Activated CD8-positive, alpha-beta memory T cell treated with anti-CD3 and anti-CD28 coated beads for 48 hours (primary cell): ENCODE data around the gene VSTM2B.

Experiments used
- DNase-seq, 3 experiments: peaks; one replicate each; pipeline ENCODE4 v3.0.0-alpha.2; 2020; ENCODE audit warnings: low read depth in 2 of 3, low spot score in 2 of 3

VSTM2B gene

GRCh38 chr19:29529646-29530539 is 4.1 kb downstream of the VSTM2B start:
- DNase-seq, result no peak

DNA sequence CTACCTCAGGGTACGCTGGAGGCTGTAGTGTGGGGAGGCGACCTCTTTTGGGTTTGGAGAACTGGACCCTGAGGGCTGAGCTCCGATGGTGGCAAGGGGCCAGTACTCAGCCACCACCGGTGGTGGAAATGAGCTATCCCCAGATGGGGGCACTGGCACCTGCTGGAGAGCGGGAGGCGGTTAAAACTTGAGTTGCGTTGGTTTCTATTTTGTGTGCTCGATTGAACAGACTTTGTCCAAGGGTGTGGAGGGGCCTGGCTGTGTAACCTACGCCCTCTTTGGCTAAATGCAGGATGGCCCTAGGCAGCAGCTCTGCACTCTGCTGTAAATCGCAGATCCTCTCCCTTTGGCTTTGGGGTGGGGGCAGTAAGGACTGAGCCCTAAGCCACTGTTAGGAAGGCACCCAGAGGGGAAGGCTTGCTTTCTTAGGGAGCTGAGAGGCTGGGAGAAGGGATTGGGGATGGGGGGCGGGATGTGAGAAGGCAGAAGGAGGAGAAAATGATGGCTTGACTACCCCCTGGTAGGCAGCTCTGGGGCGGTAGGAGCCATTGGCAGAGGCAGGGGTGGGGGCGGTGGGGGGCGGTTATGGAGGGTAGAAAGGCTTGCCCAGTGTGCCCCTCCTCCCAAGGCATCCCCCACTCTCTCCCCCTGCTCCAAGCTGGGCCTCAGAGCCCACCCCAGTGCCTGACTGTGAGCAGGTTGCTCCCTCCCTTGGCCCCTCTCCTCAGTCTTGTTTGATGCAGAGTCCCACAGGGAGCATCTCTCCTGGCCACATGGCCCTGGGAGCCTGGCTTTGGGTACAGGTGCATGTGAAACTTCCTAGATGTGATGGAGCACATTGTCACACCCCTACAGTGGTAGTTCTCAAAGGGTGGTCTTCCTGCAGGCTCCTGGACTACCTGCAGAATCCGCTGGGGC is 5.0 kb downstream of the VSTM2B start:
- no peak for DNase-seq

DNA sequence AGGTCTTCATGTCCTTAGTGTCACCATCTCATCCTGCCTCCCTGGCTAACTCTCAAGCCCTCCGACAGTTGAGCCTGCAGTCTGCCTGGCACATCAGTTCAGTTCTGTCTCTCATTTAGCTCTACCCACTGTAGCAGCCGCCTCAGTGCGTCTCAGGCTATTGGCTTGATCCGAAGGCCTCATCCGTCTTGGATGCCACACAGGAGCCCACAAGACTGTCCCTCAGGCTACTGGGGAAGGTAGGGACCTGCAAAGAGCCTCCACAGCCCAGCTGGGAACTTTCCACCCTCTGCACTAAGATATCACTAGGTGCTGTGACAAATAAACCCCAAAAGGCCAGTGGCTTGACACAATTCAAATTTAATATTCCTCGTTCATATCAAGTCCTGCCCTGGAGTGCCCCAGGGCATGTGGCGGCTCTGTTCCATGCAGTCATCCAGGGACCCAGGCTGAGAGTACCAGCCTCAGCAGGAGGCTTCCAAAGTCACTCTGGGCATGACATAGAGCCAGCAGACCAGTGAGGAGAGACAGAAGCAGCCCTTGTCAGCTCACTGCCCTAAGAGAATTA is 5.7 kb downstream of the VSTM2B start:
- DNase-seq, result no peak

DNA sequence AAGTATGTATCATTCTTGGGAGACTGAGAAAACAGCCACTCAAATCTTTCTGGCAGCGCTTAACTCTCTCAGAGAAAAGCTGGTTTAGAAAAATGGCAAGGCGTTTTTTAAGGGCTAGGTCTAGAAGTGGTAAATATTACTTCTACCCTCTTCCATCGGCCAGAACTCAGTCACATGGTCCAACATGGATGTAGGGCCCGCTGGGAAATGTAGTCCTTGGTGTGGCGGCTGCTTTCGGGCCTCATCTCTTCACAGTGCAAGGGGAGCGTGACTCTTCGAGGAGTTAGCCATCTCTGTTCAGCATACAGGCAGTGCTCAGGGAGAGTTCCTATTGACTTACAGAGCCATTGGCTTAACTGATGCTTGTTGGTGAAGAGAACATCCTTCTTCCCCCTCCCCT is 6.3 kb downstream of the VSTM2B start:
- DNase-seq, result no peak

GRCh38 chr19:29532956-29533355 is 7.2 kb downstream of the VSTM2B start:
- DNase-seq, result no peak

- DNase-seq, result no peak
These were observed 8.1 kb downstream of the VSTM2B start for GRCh38 chr19:29533578-29534544.

DNA sequence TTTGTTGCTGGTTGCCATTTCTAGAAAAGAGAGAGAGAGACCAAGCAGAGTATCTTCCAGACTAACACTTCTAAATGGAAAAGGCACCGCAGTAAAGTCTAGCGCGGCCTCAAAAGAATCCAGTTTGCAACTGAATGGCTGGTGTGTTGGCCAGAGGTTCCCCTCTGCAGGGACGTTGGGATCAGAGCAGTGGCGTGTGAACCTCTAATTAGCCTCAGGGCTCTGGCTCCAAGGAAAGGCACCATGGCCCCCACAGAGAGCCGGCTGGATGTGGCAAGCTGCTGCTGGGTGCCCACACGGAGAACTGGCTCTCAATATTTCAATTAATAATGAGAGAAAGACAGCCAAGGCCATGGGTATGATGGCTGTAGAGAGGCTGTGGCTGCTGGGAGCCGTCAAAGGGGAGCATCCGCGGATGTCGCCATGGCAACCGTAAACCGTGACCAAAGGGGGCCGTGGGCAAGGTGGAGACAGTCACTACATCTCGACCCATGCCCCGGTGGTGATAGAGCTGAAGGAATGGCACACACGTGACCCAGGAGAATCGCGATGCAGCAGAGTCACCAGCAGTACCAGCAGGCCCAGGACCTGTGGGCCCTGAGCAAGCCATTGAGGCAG is 9.5 kb downstream of the VSTM2B start:
- no peak for DNase-seq

GRCh38 chr19:29535984-29536508 is 10.3 kb downstream of the VSTM2B start:
- DNase-seq, result no peak

DNA sequence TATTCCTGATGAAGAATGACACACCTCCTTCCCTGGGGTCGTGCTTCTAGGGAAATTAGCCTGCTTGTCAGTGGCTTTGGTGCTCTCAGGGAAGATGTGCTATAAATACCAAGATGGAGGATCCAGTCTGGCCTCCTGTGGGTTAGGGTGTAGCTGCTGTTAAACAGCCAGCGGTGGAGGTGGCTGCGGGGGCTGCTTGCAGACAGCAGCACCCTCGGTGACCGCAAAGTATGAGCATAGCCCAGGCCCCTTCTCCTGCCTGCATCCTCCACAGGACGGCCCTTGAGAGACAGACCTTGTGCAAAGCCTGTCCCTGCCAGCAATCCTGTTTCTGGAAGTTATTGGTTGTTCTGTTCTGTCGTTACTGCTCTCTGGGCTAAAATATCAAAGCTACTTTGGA is 11.4 kb downstream of the VSTM2B start:
- DNase-seq, result no peak

DNA sequence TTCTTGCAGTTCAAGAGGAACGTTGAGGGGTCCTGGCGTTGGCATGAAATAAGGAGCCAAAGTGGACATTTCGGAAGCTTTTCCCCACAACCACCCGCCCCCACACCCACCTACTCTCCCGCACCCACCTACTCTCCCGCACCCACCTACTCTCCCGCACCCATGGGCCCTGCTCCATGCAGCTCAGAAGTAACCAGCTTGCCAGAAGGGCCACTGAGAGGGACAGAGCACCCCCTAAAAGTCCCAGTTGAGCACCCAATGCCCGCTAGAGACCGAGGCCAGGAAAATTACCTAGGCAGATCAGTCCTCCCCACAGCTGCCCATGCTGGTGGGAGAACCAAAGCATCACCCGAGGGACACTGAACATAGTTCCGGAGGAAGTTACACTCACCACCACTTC is 11.8 kb downstream of the VSTM2B start:
- DNase-seq, result no peak

GRCh38 chr19:29538146-29538545 is 12.4 kb downstream of the VSTM2B start:
- no peak for DNase-seq

DNA sequence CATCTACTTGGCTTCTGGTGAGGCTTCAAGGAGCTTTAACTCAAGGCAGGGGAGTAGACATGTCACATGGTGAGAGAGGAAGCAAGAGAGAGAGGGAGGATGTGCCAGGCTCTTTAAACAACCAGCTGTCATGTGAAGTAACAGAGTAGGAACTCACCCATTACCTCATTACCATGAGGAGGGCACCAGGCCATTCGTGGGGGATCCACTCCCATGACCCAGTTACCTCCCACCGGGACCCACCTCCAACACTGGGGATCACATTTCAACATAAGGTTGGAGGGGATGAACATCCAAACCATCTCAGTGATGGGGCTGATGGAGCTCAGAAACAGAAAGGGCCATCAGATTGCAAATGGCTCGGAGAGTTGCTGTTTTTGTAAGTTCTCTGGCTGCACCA is 12.9 kb downstream of the VSTM2B start:
- DNase-seq, result no peak

GRCh38 chr19:29539131-29539530 is 13.3 kb downstream of the VSTM2B start:
- DNase-seq, result no peak

DNA sequence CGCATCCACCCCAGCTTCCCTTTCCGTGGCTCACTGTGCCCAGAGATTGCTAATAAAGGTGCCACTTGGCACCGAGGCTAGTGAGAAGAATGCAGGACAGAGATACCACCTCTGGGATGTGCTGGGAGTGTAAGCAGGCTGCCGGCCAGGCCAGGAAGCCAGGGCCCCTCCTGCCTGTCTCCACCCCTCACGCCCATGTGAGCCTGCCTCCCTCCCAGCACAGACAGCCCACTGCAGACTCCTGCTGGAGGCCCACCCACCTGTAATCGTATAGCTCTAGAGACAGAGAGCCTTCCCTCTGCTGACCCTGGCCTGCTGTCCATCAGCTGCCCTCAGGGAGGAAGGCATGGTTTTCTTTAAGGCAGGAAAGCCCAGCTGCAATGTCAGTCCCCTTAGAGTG is 13.9 kb downstream of the VSTM2B start:
- DNase-seq, result no peak

DNA sequence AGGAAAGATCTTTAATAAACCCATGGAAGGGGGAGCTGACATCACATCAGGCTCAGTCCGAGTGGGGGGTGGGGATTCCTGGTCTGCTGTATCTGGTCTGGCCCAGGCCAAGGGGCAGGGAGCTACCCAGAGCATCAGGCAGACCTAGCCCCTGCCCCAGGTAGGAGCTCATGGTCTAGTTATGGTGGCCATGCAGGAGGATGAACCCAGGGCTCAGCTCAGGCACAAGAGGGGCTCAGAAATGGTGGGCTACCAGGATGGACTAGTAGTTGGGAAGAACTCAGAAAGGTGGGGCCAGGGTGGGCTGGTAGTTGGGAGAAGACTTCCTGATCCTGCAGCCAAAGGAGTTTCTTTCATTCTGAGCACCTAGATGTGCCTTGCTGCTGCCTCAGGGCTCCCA is 14.3 kb downstream of the VSTM2B start:
- DNase-seq, result no peak

- no peak for DNase-seq
These were observed 15.9 kb downstream of the VSTM2B start for GRCh38 chr19:29541473-29542253.

- no peak for DNase-seq
These were observed 16.5 kb downstream of the VSTM2B start for GRCh38 chr19:29542327-29542726.

DNA sequence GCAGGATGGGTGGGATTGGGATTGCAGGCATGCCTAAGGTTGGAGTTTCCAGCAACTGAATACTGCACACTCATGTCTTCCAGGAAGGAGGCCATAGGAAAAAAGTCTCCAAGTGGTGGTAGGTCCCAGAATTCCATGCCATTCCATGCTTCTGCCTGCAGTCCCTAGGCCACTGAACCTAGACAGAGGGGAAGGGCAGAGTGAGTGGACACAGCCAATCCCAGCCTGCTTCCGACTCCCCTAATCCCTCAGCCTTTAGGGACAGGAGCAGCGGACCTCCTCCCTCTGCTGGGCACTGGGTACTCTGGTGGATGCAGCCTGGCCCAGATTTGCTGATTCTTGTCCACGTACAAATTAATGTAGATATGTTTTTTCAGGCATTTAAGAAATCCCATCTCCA is 17.0 kb downstream of the VSTM2B start:
- DNase-seq, result no peak

GRCh38 chr19:29543381-29543780 is 17.6 kb downstream of the VSTM2B start:
- no peak for DNase-seq
